GM21423 (cell line): ENCODE data around the gene PRR19.

ENCODE experiments used
- ATAC-seq: cut with Tn5 transposase; IDR thresholded peaks from one replicate; pipeline ENCODE4 v1.9.1; 2021; ENCODE audit warnings: mild to moderate bottlenecking, moderate library complexity; ENCODE audit not compliant: unreplicated experiment

The PRR19 gene

GRCh38 chr19:42344336-42344893 is 42.5 kb downstream of the PRR19 start:
- ATAC-seq, result no peak

- ATAC-seq, result no peak
Measured at GRCh38 chr19:42345191-42345812, 43.4 kb downstream of the PRR19 start.

- no peak for ATAC-seq
Measured at GRCh38 chr19:42348211-42348610, 46.3 kb downstream of the PRR19 start.

DNA sequence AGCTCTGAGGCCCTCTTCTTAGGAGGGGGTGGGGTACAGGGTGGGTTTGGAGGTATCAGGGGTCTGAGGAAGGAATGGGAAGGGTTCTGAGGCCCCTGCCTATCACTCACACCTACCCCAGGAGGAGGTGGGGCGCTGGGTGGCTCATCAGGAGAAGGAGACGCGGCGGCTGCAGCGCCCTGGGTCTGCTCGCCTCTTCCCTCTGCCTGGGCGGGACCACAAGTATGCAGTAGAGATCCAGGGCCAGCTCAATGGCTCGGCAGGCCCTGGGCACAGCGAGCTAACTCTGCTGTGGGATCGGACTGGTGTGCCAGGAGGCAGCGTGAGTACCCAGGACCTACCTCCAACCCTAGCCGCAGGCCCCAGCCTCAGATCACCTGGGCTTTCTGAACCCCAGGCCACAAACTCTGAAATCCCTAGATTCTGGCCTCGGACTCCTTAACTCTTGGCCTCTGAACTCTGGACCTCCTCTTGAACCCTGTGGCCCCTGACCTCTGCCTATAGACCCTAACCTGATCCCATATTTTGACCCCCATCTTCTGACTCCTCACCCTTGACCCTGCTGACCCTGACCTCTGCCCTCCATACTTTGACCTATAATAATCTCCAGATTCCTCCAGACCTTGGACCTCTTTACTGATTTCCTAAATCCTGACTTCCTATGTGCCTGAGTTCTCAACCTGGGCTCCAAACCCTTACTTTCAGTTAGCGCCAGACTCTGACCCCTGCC is 47.6 kb downstream of the PRR19 start:
- no peak for ATAC-seq

DNA sequence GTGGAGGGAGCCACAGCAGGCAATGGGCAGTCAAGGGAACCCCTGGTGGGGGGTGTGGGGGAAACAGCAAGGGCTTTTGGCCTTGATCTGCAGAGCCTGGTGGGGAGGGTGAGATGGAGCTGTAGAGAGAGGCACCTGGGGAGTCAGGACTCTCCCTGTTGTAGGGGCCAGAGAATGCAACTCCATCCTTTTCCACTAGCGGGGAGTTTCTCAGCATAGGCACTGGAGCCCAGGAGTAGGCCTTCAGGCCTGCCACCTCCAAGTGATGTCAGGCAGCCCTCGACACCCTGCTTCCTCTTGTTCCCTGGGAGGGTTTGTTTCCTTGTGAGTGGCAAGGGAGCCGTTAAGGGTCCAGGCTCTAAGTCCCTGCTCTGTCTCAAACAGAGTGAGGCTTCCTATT is 48.5 kb downstream of the PRR19 start:
- no peak for ATAC-seq

- no peak for ATAC-seq
Measured at GRCh38 chr19:42351079-42351735, 49.3 kb downstream of the PRR19 start.

DNA sequence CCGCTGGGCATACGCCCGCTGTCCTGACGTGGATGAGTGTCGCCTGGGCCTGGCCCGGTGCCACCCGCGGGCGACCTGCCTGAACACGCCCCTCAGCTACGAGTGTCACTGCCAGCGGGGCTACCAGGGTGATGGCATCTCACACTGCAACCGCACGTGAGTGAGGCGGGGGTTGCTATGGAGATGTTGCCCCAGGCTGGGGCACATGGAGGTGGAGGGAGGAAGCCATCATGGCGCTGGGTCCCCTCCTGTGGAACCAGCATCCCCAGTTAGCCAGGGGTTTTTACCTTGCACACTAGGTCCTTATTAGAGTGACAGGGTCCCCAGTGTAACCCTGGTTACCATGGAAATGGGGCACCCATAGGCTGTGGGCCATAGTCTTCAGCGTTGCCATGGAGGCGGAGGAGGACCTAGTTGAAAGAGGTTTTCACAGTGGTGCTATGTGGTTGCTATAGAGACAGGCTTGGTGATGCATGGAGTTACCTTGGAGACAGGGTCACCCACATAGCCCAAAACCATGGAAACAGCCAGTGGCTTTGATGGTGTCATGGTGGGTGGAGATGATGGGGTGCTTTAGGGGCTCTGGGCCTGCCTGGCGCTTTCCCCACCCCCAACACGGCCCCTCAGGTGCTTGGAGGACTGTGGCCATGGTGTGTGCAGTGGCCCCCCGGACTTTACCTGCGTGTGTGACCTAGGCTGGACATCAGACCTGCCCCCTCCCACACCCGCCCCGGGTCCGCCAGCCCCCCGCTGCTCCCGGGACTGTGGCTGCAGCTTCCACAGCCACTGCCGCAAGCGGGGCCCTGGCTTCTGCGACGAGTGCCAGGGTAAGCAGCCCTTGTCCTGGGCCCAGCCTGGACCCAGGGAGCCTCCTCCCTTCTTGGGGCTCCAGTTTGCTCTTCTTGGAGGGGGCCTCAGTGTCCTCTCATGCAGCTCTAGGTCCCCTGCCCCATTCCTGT is 50.6 kb downstream of the PRR19 start:
- no peak for ATAC-seq

GRCh38 chr19:42353341-42354015 is 51.5 kb downstream of the PRR19 start:
- ATAC-seq, result no peak

GRCh38 chr19:42355896-42356295 is 54.0 kb downstream of the PRR19 start:
- no peak for ATAC-seq

GRCh38 chr19:42356686-42357085 is 54.8 kb downstream of the PRR19 start:
- ATAC-seq, result no peak

- ATAC-seq, result no peak
Measured at GRCh38 chr19:42357290-42357689, 55.4 kb downstream of the PRR19 start.
